Right lobe of liver (tissue), 6 donors: ENCODE measurements around the gene NANOS3. TPM values are rescaled to one million over a fixed set of nuclear protein-coding genes. Genes with fewer than 3 reads are reported as not detected.

ENCODE experiments used
- ATAC-seq, 4 donors: fragments of 200-7000 bp; cut with Tn5 transposase; one replicate each; pipeline ENCODE4 v1.9.1; 2020; ENCODE audit warnings: mild to moderate bottlenecking in 4 of 4, moderate library complexity in 4 of 4
- DNase-seq, 3 donors: peaks; one replicate each; pipeline ENCODE4 v3.0.0-alpha.2; 2020
- H3K27ac ChIP-seq, 3 donors: fragments of 200-600 bp; one replicate each; pipeline ENCODE4 v1.8.0; 2022
- H3K27me3 ChIP-seq, 2 donors: fragments of 200-600 bp; one replicate each; pipeline ENCODE4 v1.8.0; 2022
- H3K36me3 ChIP-seq, 4 donors: fragments of 200-600 bp; sonication (generic) in 1 of 4; one replicate each; pipeline versions ENCODE4 v1.5.1 to v1.8.0; 2017 to 2022; ENCODE audit warnings: control low read depth in 1 of 4
- H3K4me1 ChIP-seq, 4 donors: fragments of 200-600 bp; sonication (generic) in 1 of 4; one replicate each; pipeline versions ENCODE4 v1.5.1 to v1.8.0; 2017 to 2022; ENCODE audit warnings: control low read depth in 1 of 4
- H3K4me3 ChIP-seq, 3 donors: fragments of 200-600 bp; one replicate each; pipeline ENCODE4 v1.8.0; 2022
- H3K9me3 ChIP-seq, 4 donors: fragments of 200-600 bp; sonication (generic) in 1 of 4; one replicate each; pipeline versions ENCODE4 v1.5.1 to v1.8.0; 2017 to 2022; ENCODE audit warnings: control low read depth in 1 of 4
- CTCF ChIP-seq, 4 donors: fragments of 200-600 bp in 3 of 4; fragments of 450-650 bp in 1 of 4; IDR thresholded peaks; one replicate each; pipeline versions ENCODE4 v1.5.1 to v1.8.0; 2016 to 2022; ENCODE audit warnings: antibody characterized with exemption in 4 of 4, mild to moderate bottlenecking in 2 of 4
- POLR2A ChIP-seq: fragments of 450-650 bp; IDR thresholded peaks from one replicate; pipeline ENCODE4 v1.6.1; 2017; ENCODE audit warnings: antibody characterized with exemption, mild to moderate bottlenecking
- WGBS: methylation state at CpG from one replicate; pipeline ENCODE4 v1.1.6; 2018; ENCODE audit warnings: low coverage, low lambda C conversion rate; ENCODE audit not compliant: insufficient coverage; ENCODE audit errors: missing lambda C conversion rate; 5-methylcytosine and 5-hydroxymethylcytosine counted together
- intact Hi-C, 2 donors: fragments of 100-400 bp; cut with DNase I; formaldehyde crosslinking; loops; one replicate each; pipeline versions ENCODE4 v1.11.2 to v1.14.1; 2022
- long read RNA-seq: library from polyadenylated mRNA; unstranded; transcript quantifications from one replicate; pipeline ENCODE4 v2.0.0, GENCODE V29; 2019
- total RNA-seq, 6 experiments: library from RNA; depleted of rRNA in 2 of 6; stranded (reverse); fragments of >200 nt in 2 of 6; fragmentation: NEBNext Ultra II Directional in 3 of 6; extraction: Animal tissue kit (Norgen Biotek cat#: 25700) in 3 of 6; gene quantifications; one replicate each; pipeline versions ENCODE4 v1.1.0 to v1.2.4, GENCODE V29; 2016 to 2023
- donor health status: DM: no; HTN: yes; CAD: no.
- donor health status: DM: no; HTN: no; CAD: no.
- donor health status: DM: no; HTN: no; CAD: no.
- donor health status: DM: no; HTN: yes; CAD: no.
- donor health status: DM: no; HTN: yes; CAD: no.

The NANOS3 gene
- total RNA-seq = not detected
- long read RNA-seq = 0 reads

DNA sequence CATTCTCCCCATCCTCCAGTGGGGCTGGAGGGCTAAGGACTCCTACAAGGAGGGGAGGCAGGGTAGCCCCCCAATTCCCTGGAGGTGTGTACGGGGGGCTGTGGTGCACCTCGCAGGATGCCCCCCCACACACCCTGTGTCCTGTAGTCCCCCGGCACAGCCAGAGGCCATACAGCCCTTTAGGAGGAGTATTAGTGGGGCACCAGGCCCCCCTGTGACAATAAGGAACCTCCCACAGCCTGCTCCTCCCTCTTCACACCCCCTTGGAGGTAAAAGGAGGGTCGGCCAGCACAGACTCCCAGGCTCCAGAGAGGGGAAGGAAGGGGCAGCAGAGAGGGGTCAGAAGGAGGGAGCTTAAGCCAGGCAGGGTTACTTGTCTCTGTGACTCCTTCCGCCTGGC lies at the start of gene NANOS3:
NANOS3 (plus strand) TSS at position 301 of the 400 bp plus-strand sequence. CDS start 115 bp downstream, outside the sequence.
- DNase-seq (no peak), ATAC-seq (no peak)
- Histone ChIP-seq H3K9me3 (no peaks in the 10 kb centered on the region), H3K36me3 (no peaks in the 10 kb centered on the region), H3K4me3 (no peak within 1 kb of the TSS), H3K27ac (no peak within 1 kb of the TSS), H3K4me1 (peaks cover 0 to 10% (median 3%) of the 10 kb centered on the region in 4 donors), H3K27me3 (peaks cover 0 to 7% of the 10 kb centered on the region in 2 donors)
- WGBS = 28% methylated on average over 4 of the region's 5 CpGs
- intact Hi-C loops = no loop called here
- TF ChIP-seq CTCF (IDR thresholded peaks at IDR 0.05) (no peak), POLR2A (no peak)

- intact Hi-C loops = no loop called here
- ATAC-seq (no peak), DNase-seq (no peak)
- H3K4me1 ChIP-seq = no peaks in the 10 kb centered on the region
- no peaks in the 10 kb centered on the region for H3K27me3 ChIP-seq
- no peaks in the 10 kb centered on the region for H3K9me3 ChIP-seq
- no peaks in the 10 kb centered on the region for H3K36me3 ChIP-seq
- no peak overlapping the region for H3K27ac ChIP-seq
- no peak for TF ChIP-seq CTCF (IDR thresholded peaks at IDR 0.05)
- no peak for TF ChIP-seq POLR2A
- 87% methylated on average over 3 of the region's 4 CpGs for WGBS
- no peak overlapping the region for H3K4me3 ChIP-seq
These were observed 49.3 kb upstream of the NANOS3 start for GRCh38 chr19:13827656-13828055.

DNA sequence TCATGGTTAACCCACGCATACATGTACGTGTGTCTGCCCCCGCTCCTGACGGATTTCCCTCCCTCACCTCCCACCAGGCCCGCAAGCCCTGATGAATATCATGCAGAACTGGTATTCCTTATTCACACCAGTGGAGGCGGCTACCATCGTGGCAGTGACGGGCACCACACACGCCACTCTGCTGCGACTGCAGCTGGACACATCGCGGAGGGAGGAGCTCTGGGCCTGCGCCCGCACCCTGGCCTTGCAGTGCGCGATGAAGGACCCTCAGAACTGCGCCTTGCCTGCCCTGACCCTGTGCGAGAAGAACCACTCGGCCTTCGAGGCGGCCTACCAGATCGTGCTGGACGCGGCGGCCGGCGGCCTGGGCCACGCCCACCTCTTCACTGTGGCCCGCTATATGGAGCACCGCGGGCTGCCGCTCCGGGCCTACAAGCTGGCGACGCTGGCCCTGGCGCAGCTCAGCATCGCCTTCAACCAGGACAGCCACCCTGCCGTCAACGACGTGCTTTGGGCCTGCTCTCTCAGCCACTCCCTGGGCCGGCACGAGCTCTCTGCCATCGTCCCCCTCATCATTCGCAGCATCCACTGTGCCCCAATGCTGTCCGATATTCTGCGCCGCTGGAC lies 46.7 kb upstream of the NANOS3 start:
- Histone ChIP-seq H3K27ac (no peak overlapping the region), H3K9me3 (no peaks in the 10 kb centered on the region), H3K36me3 (no peaks in the 10 kb centered on the region), H3K4me3 (no peak overlapping the region), H3K27me3 (no peaks in the 10 kb centered on the region), H3K4me1 (peaks cover 0 to 12% (median 0%) of the 10 kb centered on the region in 4 donors)
- no peak for ATAC-seq
- no peak for TF ChIP-seq CTCF (IDR thresholded peaks at IDR 0.05)
- no peak for TF ChIP-seq POLR2A
- no peak for DNase-seq
- 93% methylated on average over 5 of the region's 47 CpGs for WGBS
- intact Hi-C loops = no loop called here

DNA sequence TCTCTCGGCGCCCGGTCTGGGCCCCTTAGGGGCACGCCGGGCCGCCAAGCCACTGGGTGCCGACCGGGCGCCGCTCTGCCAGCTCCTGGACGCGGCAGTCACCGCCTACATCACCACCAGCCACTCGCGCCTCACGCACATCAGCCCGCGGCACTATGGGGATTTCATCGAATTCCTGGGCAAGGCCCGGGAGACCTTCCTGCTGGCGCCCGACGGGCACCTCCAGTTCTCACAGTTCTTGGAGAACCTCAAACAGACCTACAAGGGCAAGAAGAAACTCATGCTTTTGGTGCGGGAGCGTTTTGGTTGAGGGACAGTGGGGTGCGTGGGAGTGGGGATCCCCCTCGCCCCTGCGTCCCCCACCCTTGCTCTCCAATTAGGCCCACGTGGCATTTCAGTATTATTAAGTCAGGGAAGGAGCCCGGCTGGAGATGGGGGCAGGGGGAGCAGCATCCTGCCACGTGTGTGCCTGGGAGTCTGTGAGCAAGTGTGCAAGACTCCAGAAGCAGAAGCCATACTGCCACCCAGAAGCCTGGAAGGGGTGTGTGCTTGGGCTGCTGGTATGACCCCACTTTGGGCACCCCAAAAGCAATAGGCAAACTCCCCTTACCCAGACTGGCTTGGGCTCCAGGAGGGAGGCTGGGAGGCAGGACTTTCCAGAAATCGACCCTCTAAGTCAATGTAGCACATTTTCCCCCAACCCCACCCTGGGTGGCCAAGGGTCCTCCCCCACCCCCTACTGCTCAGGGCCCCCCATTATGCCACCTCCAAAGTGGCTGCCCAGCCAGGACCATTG lies 46.0 kb upstream of the NANOS3 start:
- ATAC-seq = no peak
- no peak for DNase-seq
- no peaks in the 10 kb centered on the region for H3K36me3 ChIP-seq
- no peaks in the 10 kb centered on the region for H3K9me3 ChIP-seq
- TF ChIP-seq CTCF (IDR thresholded peaks at IDR 0.05) (no peak), POLR2A (no peak)
- WGBS = 89% methylated on average over 12 of the region's 32 CpGs
- H3K27ac ChIP-seq = no peak overlapping the region
- peaks cover 0 to 12% (median 0%) of the 10 kb centered on the region in 4 donors for H3K4me1 ChIP-seq
- intact Hi-C loops = no loop called here
- no peaks in the 10 kb centered on the region for H3K27me3 ChIP-seq
- no peak overlapping the region for H3K4me3 ChIP-seq
